PC-9 (cell line): Measurements from ENCODE around the gene MAGI2. TPM values are rescaled to one million over a fixed set of nuclear protein-coding genes. Genes with fewer than 3 reads are reported as not detected.

Source experiments
- BruUV-seq: library from RNA; stranded (reverse); fragments of 400-500 nt; replicated peaks from 2 replicates; lab custom pipeline; 2021; lab: Mats Ljungman, UMichigan
- CTCF ChIA-PET: fragments of 300-600 bp; sonication (Branson Sonifier 250); formaldehyde crosslinking; loops from one replicate; lab custom pipeline; 2022; ENCODE audit warnings: antibody characterized with exemption; lab: Charles Lee
- POLR2A ChIA-PET: fragments of 300-600 bp; sonication (Branson Sonifier 250); formaldehyde crosslinking; loops from one replicate; lab custom pipeline; 2022; ENCODE audit warnings: antibody characterized with exemption; ENCODE audit not compliant: unreplicated experiment; lab: Charles Lee
- DNase-seq, 2 experiments: peaks; one replicate each; pipeline versions ENCODE4 v3.0.0 to v3.0.0-alpha.2; 2015 to 2022; ENCODE audit warnings: mixed read lengths in 1 of 2
- H2AFZ ChIP-seq: fragments of 200-600 bp; sonication (generic); 2 replicates; pipeline ENCODE4 v1.8.1; 2017; ENCODE audit warnings: antibody characterized with exemption
- H3F3A ChIP-seq: fragments of 200-600 bp; sonication (generic); 2 replicates; pipeline ENCODE4 v1.8.1; 2017; ENCODE audit warnings: antibody characterized with exemption, mild to moderate bottlenecking, low read depth; ENCODE audit not compliant: insufficient read depth
- H3K27ac ChIP-seq: fragments of 200-600 bp; sonication (generic); 2 replicates; pipeline ENCODE4 v1.6.1; 2016; ENCODE audit warnings: mixed run types
- H3K27me3 ChIP-seq: fragments of 200-600 bp; sonication (generic); 2 replicates; pipeline ENCODE4 v1.6.1; 2016; ENCODE audit warnings: low read depth, mixed run types; ENCODE audit not compliant: insufficient read depth
- H3K36me3 ChIP-seq: fragments of 200-600 bp; sonication (generic); 2 replicates; pipeline ENCODE4 v1.6.1; 2016; ENCODE audit warnings: low read depth, mixed run types
- H3K4me1 ChIP-seq: fragments of 200-600 bp; sonication (generic); replicated peaks from 2 replicates; pipeline ENCODE4 v1.6.1; 2016; ENCODE audit warnings: mixed run types; ENCODE audit not compliant: insufficient read depth
- H3K4me2 ChIP-seq: fragments of 200-600 bp; sonication (generic); 2 replicates; pipeline ENCODE4 v1.6.1; 2017; ENCODE audit warnings: mixed run types
- H3K4me3 ChIP-seq: fragments of 200-600 bp; sonication (generic); 2 replicates; pipeline ENCODE4 v1.6.1; 2016; ENCODE audit warnings: mixed run types
- H3K79me2 ChIP-seq: fragments of 200-600 bp; sonication (generic); 2 replicates; pipeline ENCODE4 v1.6.1; 2017; ENCODE audit warnings: low read depth, mixed run types
- H3K9me2 ChIP-seq: fragments of 200-600 bp; sonication (generic); 2 replicates; pipeline ENCODE4 v1.8.1; 2017; ENCODE audit warnings: mild to moderate bottlenecking; ENCODE audit not compliant: insufficient read depth
- H3K9me3 ChIP-seq: fragments of 200-600 bp; sonication (generic); 2 replicates; pipeline ENCODE4 v1.8.1; 2016; ENCODE audit warnings: low read depth; ENCODE audit not compliant: insufficient read depth
- H4K20me1 ChIP-seq: fragments of 200-600 bp; sonication (generic); 2 replicates; pipeline ENCODE4 v1.8.1; 2017; ENCODE audit not compliant: insufficient read depth
- EZH2 ChIP-seq: fragments of 200-600 bp; sonication (generic); IDR thresholded peaks from 2 replicates; pipeline ENCODE4 v1.8.0; 2017; ENCODE audit warnings: antibody characterized with exemption, low read depth
- intact Hi-C: fragments of 100-400 bp; cut with micrococcal nuclease; formaldehyde crosslinking; loops from one replicate; pipeline ENCODE4 v1.10.0; 2022; ENCODE audit not compliant: unreplicated experiment
- total RNA-seq: library from RNA; stranded (reverse); gene quantifications from 2 replicates; pipeline ENCODE4 v1.2.3, GENCODE V29; 2021
- TF ChIP-seq, protein P1 (sequence below): fragments of 200-600 bp; sonication (generic); conservative IDR thresholded peaks from 2 replicates; pipeline ENCODE4 v1.6.1; 2017; ENCODE audit warnings: mixed run types, antibody characterized with exemption, mild to moderate bottlenecking, moderate library complexity

MAGI2 gene
- total RNA-seq, 1 experiment from 2014 or later = 0.92 TPM

GRCh38 chr7:79296553-79297320 is 156.7 kb downstream of the MAGI2 start:
- H4K20me1 ChIP-seq = no peaks in the 10 kb centered on the region
- H3K79me2 ChIP-seq = no peaks in the 10 kb centered on the region
- no peaks in the 10 kb centered on the region for H3K27me3 ChIP-seq
- CTCF ChIA-PET = no interaction called here
- H3K4me1 ChIP-seq = no peaks in the 10 kb centered on the region
- no peak overlapping the region for H3K4me3 ChIP-seq
- no peaks in the 10 kb centered on the region; the same call in 1 of the 2 replicates for H3K9me3 ChIP-seq
- H2AFZ ChIP-seq = no peak overlapping the region
- H3K4me2 ChIP-seq = no peak overlapping the region
- no TSS peak for BruUV-seq
- H3K27ac ChIP-seq = no peak overlapping the region
- intact Hi-C loops = loop anchor here (5.0 to 10.0 kb wide), 2 partner anchors 301 to 578 kb away; no protein-coding TSS in a partner anchor
- TF ChIP-seq, protein P1, sequence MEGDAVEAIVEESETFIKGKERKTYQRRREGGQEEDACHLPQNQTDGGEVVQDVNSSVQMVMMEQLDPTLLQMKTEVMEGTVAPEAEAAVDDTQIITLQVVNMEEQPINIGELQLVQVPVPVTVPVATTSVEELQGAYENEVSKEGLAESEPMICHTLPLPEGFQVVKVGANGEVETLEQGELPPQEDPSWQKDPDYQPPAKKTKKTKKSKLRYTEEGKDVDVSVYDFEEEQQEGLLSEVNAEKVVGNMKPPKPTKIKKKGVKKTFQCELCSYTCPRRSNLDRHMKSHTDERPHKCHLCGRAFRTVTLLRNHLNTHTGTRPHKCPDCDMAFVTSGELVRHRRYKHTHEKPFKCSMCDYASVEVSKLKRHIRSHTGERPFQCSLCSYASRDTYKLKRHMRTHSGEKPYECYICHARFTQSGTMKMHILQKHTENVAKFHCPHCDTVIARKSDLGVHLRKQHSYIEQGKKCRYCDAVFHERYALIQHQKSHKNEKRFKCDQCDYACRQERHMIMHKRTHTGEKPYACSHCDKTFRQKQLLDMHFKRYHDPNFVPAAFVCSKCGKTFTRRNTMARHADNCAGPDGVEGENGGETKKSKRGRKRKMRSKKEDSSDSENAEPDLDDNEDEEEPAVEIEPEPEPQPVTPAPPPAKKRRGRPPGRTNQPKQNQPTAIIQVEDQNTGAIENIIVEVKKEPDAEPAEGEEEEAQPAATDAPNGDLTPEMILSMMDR = no peak
- no peaks in the 10 kb centered on the region for H3F3A ChIP-seq
- H3K9me2 ChIP-seq = no peaks in the 10 kb centered on the region
- no peak for DNase-seq
- POLR2A ChIA-PET = no interaction called here
- H3K36me3 ChIP-seq = no peaks in the 10 kb centered on the region

- intact Hi-C loops = loop anchor here (5.0 to 10.0 kb wide), 2 partner anchors 581 to 724 kb away; no protein-coding TSS in a partner anchor
- BruUV-seq = no TSS peak
- Histone ChIP-seq H3K4me1 (no peaks in the 10 kb centered on the region), H3K79me2 (no peaks in the 10 kb centered on the region), H3K36me3 (no peaks in the 10 kb centered on the region), H3F3A (no peaks in the 10 kb centered on the region), H3K27me3 (no peaks in the 10 kb centered on the region), H3K4me2 (no peak overlapping the region), H3K27ac (no peak overlapping the region), H4K20me1 (no peaks in the 10 kb centered on the region), H3K9me2 (no peaks in the 10 kb centered on the region), H3K4me3 (no peak overlapping the region), H3K9me3 (no peaks in the 10 kb centered on the region), H2AFZ (no peak overlapping the region)
- ChIA-PET CTCF (no interaction called here), POLR2A (interaction anchor here (0.7 kb wide), 1 partner anchor 1282 kb away, joined by 4 read pairs; no protein-coding TSS in a partner anchor)
- DNase-seq = peak; percentile 44 to 67
- TF ChIP-seq, protein P1 = no peak
- TF ChIP-seq EZH2 = no peak
These were observed 159.8 kb downstream of the MAGI2 start for GRCh38 chr7:79293655-79294142.

DNA sequence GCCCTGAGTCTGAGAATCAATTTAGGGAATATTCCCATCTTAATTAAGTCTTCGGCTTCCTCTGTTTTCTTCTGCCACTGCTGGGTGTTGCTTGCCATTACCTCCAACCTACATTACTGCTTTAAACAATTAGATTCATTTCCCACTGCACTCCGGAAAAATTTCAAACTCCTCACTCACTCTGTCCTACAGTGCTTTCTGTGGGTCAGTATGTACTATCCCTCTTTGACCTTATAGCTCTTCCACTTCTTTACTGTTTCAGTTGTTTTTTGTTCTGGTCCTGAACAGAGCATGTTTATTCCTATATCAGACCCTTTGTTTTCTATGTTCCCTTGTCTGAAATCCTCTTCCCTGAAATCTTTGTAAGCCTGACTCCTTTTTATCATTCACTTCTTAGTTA is 160.6 kb downstream of the MAGI2 start:
- no peak overlapping the region for H2AFZ ChIP-seq
- no peaks in the 10 kb centered on the region for H3K4me1 ChIP-seq
- BruUV-seq = no TSS peak

More for the DNA sequence above, 160.6 kb downstream of the MAGI2 start:
- POLR2A ChIA-PET = interaction anchor here (0.7 kb wide), 2 partner anchors 626 to 1282 kb away, joined by 3 to 4 read pairs; no protein-coding TSS in a partner anchor
- no peaks in the 10 kb centered on the region for H3K9me3 ChIP-seq
- no peak overlapping the region for H3K27ac ChIP-seq
- H3K4me2 ChIP-seq = no peak overlapping the region
- no peaks in the 10 kb centered on the region for H3K36me3 ChIP-seq
- no peak for DNase-seq
- H3F3A ChIP-seq = no peaks in the 10 kb centered on the region
- TF ChIP-seq EZH2 = no peak
- TF ChIP-seq, protein P1 = no peak
- no peaks in the 10 kb centered on the region for H3K79me2 ChIP-seq
- CTCF ChIA-PET = interaction anchor here (0.5 to 0.7 kb wide), 2 partner anchors 513 to 804 kb away, joined by 3 read pairs; no protein-coding TSS in a partner anchor
- no peaks in the 10 kb centered on the region for H4K20me1 ChIP-seq
- H3K4me3 ChIP-seq = no peak overlapping the region
- H3K9me2 ChIP-seq = no peaks in the 10 kb centered on the region
- intact Hi-C loops = loop anchor here (5.0 to 10.0 kb wide), 2 partner anchors 582 to 724 kb away; no protein-coding TSS in a partner anchor
- H3K27me3 ChIP-seq = no peaks in the 10 kb centered on the region
